Fibroblast of skin of abdomen (primary cell): ENCODE results near the gene TTYH2.
"Not testable (repeated sequence)": the region's sequence is repeated elsewhere in the genome, so short reads cannot be mapped to it uniquely, and the experiment has no call there.

ENCODE experiments used
- DNase-seq: peaks from one replicate; pipeline ENCODE4 v3.0.0-alpha.2; 2013

TTYH2 gene

GRCh38 chr17:74237321-74237720 is 23.9 kb downstream of the TTYH2 start:
- DNase-seq, result no peak

GRCh38 chr17:74239172-74239571 is 25.8 kb downstream of the TTYH2 start:
- DNase-seq, result peak; percentile 51

- DNase-seq, result peak; percentile 66
Measured at GRCh38 chr17:74240618-74241205, 27.3 kb downstream of the TTYH2 start.

DNA sequence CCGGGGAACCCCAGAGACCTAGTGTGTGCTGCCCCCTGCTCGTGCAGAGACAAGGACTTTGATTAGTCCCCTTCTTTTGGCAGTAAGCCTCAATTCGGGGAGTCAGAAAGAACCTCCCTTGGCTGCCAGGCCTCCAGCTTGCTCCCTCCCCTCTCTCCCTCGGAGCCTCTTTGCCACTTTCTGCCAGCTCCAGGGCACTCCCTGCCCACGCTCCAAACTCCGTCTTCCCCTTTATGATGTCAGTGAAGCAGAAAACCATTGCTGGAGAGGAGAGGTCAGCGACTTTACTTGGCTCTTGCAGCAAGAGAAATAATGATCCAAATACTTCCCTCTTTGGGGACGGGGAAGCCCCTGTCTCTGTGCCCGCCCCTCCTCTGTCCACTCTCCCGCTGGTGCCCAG is 28.1 kb downstream of the TTYH2 start:
- no peak for DNase-seq

GRCh38 chr17:74241847-74242246 is 28.5 kb downstream of the TTYH2 start:
- DNase-seq, result no peak

- DNase-seq, result no peak
Measured at GRCh38 chr17:74243013-74243755, 29.8 kb downstream of the TTYH2 start.

- DNase-seq, result no peak
Measured at GRCh38 chr17:74244128-74244527, 30.8 kb downstream of the TTYH2 start.

DNA sequence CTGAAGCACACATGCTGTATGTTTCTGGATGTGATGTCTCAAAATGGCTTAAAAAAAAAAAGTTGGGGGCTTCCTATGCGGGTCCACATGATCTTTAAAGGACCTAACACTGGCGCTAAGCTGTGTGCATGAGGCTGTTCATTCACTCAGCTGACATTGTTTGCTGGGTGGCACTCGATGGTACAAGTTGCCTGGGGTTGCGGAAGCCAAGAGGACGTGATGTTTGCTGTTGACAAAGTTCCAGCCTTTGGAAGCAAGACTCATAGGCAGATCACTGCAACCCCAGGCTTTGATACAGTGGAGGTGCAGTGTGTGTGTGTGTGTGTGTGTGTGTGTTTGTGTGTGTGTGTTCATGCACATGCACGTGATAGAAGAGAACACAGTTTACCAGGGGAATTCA is 31.2 kb downstream of the TTYH2 start:
- DNase-seq, result no peak

DNA sequence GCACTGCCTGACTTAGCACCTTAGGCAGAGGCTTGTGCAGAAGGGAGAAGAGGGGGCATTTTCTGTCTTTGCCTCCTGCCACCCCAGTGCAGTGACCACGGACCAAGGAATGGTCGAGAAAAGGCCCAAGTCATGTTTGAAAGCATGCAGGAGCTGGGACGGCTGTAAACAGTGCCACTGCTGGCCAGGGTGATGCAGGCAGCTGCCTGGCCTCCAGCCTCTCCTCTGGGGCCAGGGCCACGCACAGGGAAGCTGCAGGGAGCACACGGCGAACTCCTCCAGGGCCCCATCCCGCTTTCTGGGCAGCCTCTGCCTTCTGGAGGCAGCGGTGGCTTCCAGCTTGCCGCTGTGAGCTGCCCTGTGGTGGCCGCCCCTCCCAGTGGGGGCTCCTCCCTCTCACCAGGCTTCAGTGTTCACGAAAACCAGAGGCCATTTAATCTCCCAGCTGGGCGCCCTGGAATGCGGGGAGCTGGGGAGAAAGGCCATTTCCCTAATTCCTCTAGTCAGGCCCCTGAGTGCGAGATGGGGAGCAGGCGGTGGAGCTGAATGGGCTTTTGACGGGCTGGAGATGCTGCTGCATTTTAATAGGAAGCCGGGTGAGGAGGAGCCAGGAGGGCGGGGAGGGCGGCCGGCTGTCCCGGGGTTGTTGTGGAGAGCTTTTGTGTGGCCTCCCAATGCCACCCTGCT is 31.9 kb downstream of the TTYH2 start:
- DNase-seq, result peak; percentile 1

- no peak for DNase-seq
Measured at GRCh38 chr17:74245871-74246270, 32.5 kb downstream of the TTYH2 start.

GRCh38 chr17:74249590-74250270 is 36.4 kb downstream of the TTYH2 start:
- DNase-seq, result no peak

DNA sequence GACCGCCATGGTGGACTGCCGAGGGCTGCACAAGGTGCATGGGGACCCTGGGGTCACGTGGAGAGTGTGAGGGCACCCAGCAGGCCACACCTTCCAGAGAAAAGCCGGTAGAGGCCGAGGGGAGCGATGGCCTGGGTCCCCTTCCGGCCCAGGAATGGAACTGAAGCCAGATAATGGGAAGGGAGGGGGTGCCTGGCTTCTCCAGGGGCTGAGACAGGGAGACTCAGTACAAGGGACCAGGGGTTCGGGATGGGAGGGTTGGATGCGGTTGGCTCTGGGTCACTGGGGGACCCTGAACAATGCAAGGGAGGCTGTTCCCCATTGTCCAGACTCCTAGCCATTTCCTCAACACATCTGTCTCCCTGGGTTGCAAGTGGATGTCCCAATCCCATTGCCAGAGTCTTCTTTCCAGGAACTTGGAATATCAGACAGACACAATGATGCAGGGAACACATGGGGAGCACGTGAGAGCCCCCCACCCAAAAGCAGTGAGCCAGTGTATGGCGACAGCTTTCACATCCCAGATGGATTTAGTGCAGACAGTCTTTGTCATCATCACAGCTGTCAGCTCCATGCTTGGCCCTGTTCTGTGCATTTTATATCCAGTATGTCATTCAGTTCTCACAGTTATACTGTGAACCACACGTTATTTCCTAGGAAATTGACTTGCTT is 37.1 kb downstream of the TTYH2 start:
- DNase-seq, result no peak

DNA sequence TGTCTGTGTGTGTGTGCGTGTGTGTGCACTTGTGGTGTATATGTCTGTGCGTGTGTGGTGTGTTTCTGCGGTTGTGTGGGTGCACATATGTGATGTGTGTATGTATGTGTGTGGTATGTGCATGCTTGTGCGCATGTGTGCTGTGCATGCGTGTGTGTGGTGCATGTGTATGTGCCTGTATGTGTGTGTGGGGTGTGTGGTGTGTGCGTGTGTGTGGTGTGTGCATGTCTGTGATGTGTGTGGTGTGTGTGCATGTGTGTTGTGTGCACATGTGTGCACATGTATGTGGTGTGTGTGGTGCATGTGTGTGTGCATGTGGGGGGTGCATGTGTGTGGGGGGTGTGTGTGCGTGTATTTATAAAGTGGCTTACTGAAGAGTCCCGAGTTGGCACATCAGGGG is 37.7 kb downstream of the TTYH2 start:
- no peak for DNase-seq

DNA sequence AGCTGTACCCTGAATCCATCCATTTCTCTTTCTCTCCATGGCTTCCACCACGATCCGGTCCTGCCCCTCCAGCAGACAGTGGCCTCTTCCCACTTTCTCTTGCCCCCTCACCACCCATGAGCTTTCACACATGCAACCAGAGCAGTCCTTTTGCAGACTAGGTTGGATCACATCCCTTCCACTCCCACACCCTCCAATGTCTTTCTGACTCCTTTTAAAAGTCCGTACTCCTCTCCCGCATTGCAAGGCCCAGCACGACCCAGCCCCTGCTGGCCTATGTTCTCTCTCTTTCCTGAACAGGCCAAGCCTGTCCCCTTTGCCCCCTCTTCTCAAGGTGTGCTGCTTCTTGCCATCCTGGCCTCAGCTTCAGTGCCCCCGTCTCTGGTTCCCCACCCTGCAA is 38.2 kb downstream of the TTYH2 start:
- DNase-seq, result no peak

DNA sequence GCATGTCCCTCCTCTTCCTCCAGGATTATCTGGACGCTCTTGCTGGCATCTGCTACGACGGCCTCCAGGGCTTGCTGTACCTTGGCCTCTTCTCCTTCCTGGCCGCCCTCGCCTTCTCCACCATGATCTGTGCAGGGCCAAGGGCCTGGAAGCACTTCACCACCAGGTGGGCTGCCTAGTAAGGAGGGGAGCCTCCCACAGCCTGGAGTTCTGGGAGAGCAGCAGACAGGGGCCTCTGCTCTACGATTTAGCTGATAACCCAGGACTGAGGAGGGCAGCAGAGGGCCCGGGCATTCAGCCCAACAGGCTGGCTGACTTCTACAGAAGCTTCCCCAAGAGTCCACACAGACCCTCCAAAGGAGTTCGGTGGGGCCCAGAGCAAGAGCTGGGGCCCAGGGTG is 38.8 kb downstream of the TTYH2 start:
- no peak for DNase-seq

DNA sequence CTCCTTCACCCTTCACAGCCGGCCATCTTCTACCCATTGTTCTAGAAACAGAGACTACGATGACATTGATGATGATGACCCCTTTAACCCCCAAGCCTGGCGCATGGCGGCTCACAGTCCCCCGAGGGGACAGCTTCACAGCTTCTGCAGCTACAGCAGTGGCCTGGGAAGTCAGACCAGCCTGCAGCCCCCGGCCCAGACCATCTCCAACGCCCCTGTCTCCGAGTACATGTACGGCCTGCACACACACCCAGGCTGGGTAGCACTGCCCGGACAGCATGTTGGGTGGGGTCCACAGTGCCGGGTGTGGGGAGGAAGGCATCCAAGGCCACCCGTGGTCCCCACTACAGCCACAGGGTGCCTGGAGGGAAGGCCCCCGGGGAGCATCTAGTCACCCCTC is 39.7 kb downstream of the TTYH2 start:
- no peak for DNase-seq

- no peak for DNase-seq
Measured at GRCh38 chr17:74257311-74257710, 43.9 kb downstream of the TTYH2 start.

DNA sequence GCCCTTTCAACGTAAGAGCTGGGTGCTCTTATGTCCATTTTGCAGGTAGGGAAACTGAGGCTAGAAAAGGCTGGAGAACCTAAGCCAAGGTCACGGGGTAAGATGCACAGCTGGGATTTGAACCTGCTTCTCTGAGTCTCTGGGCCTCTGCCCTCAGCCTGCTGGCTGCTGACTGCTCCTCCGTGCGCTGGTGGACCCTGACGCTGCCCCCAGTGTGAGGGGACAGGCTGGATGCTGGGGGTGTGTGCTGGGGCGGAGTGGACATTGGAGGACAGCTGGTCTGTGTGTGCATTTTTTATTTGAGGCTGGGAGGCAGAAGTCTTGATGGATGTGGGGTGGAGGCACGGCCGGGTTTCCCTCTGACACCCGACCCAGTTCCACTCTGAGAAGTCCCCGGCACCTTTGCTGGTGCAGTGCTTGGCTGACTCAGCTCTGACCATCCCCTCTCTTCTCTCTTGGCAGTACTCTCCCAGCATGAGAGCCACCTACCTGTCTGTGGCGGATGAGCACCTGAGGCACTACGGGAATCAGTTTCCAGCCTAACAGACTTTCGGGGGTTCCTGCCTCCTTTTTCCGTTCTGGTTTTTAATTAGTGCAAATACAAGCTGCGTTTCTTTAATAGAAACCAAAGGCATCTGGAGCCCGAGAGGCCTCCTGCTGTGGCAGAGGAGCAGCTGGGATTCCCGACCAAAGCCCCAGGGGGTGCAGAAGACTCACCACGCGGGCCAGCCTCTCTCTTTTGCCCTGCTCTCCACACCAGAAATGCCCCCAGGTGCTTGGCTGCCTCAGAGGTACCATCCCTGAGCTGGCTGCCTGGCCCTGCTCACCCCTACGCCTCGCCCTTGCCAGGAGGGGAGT is 46.5 kb downstream of the TTYH2 start:
- DNase-seq, result no peak

DNA sequence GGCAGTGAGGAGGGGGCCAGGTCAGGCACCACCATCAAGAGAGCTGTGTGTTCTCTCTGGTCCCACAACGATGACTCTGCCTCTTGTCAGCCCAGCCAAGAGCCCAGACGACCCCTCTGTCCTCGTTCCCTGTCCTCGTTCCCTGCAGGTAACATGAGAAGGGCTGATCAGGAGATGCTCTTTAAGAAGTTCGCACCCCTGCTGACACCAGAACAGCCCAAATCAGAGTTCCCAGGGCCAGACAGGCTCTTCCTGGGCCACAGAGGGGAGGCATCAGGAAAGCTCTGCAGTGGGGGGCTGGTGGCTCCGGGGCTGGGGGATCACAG is 47.1 kb downstream of the TTYH2 start:
- no peak for DNase-seq

DNA sequence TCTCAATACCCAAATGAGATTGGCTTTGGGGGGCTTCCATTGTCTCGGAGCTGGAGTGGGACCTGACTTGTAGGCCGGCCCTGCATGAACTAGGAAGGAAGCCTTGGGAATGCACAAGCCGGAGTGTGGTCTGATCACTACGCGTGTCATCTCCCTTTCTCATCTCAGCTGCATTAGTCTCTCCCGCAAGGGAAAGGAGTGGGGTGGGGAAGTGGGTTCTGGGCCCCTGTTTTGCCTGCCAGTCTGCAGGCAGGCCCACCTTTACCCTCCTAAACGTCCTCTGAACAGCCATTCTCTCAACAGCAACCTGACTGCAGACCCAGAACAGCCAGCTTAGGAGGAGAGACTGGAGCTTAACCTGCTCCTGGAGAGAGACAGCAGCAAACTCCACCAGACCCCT is 49.2 kb downstream of the TTYH2 start:
- DNase-seq, result no peak

GRCh38 chr17:74267054-74267453 is 53.7 kb downstream of the TTYH2 start:
- DNase-seq, result not testable (repeated sequence)

DNA sequence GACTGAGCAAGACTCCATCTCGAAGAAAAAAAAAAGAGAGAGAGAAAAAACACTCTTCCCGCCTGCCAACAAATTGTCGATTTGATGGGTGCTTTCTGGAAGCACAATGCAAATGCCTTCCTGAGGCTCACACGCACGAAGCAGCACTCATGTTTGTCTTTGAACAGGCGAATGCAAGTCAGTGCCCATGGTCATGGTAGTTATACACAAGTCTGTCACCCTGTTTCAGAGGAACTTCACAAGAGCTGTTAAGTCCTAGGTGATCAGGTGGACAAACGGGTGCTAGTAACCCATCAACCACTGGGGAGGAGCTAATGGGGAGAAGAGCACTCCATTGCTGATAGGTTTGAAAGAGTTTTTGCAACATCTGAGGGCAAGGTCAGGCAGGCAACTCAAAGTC is 54.2 kb downstream of the TTYH2 start:
- DNase-seq, result no peak
